ENCODE measurements around the gene CCDC154.
"Not testable (repeated sequence)": the region's sequence is repeated elsewhere in the genome, so short reads cannot be mapped to it uniquely, and the experiment has no call there.

CCDC154 gene

DNA sequence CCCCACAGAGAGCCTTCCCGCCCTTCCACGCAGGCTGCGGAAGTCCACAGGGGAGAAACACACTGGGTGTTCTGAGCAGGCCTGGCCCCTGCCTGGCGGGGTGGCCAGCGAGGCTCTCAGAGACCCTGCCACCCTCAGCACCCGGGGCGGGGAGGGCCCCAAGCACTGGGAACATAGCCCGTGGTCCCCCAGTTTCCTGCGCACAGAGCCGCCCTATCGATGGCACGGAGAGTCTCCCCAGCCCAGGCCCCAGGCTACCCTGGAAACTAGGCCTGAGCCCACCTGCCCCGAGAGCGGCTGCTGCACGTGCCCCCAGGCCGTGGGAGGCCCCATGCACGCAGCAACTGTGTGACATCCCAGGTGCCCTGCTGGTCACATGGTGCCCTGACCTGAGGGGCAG, 10.2 kb upstream of the CCDC154 start:
- no peak for DNase-seq

DNA sequence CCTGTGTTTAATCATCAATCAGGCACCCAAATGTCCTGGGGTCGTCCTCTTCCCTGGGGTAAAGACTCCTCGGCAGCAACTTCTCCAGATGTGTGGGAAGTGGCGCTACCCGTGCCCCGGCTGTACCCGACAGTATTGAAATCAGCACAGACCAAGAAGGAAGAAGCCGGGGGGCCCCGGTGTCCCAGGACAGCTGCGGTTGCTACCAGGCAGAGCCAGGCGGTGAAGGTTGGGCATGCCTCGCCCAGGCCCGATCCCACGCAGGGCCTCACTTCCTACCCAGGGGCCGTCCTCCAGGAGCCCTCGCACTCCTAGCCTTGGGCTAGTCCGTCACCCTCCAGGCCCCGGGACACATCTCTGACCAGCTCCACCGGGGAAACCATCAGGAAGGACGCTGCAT, 9.0 kb upstream of the CCDC154 start:
- DNase-seq: no peak

DNA sequence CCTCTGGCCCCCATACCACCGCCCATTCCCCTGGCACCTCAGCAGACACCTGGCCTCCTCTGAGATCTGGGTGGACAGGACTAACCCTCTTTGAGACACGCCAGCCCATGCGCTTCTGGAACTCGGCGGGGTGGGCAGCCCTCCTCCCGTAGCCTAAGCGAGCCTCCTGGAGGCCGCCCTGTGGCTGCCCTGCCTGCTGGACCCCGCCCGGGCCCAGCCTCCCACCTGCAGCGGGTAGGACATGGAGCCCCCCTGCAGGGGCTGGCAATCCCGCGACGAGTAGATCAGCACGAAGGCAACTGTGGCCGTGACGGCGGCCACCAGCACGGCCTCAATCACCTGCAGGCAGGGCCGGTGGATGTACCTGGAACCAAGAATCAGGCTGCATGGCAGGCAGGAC, 8.2 kb upstream of the CCDC154 start:
- no peak for DNase-seq

DNA sequence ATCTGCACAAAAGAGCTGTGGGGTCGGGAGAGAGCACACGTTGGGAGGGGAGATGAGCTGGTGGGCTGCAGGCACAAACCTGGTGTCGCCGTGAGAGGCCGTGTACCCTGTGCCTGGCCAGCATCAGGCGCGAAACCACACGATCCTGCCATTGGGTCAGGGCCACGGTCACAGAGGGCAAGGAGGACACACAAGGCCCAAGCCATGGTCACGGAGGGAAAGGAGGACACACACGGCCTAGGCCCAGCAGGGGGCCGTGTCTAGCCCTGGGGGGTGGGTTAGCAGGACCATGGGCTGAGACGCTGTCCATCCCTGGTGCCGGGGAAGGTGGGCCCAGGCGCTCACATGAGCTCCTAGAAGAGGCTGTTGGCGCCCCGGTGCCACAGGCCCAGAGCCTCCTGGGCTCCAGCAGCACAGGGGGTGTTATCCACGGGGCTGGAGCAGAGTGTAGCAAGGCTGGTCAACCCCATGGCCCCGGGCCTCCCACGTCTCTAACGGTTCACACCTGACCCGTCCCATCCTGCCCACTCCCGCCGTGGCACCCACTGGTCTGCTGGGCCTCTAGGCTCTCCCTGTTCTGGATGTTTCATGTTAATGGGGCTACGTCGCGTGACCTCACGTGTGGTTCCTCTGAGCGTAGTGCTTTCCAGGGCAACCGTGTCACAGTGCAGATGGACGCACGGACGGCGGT, 7.5 kb upstream of the CCDC154 start:
- DNase-seq: no peak

DNA sequence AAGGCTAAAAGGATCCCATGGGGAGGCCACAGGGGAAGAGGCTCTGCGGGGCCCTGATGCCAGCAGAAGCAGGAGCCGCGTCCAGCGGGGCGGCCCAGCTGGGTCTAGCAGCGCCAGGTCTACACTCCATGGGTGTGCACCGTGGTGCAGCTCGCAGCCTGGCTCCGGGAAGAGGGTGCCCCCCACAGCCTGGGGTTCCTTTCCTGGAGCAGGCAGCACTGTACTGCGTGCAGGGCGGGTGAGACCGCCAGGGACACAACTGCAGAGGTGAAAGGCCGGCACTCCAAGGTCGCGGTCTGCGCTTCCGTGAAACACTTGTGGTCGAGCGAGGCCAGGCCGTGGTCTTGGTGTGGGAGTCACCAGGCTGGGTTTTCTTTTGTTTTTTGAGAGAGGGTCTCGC, 6.5 kb upstream of the CCDC154 start:
- no peak for DNase-seq

DNA sequence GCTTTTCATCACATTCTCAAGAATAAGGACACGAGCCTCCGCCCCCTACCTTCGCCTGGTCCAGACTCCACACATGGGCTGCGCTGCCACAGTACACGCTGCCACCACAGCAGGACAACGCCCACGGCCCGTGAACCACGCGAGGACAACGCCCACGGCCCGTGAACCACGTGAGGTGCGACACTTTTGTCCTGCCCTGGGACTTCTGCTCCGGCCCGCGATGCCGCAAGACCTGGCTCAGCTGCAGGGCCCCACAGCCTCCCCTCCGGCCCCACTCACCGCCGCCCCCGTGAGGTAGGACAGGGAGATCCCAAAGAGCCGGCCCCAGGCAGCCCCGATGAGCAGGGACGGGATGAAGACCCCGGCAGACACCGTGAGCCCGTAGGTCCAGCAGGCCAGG, 5.9 kb upstream of the CCDC154 start:
- DNase-seq: no peak

DNA sequence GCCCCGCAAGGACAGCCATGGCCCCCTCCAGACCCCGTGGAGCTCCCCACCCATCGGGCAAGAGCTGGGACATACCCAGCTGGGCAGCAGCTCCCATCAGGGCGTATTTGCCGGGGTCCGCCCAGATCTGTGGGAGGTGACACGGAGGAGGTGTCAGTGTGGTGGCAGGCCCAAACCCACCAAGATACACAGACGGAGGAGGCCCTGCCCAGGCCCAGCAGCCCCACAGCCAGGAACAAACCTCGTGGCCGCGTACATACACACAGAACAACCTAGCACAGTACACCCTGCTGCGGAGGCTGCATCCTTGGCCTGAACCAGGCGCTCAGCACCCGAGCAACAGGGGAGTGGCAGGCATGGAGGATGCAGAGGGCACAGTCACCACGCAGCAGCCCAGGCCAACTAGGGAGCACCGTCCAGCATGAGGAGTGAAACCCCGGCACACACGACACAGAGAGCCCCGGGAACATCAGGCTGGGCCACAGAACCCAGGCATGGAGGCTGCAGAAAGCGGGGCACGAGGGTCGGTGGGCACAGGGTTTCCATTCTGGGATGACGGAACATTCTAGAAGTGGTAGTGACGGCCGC, 4.9 kb upstream of the CCDC154 start:
- no peak for DNase-seq

DNA sequence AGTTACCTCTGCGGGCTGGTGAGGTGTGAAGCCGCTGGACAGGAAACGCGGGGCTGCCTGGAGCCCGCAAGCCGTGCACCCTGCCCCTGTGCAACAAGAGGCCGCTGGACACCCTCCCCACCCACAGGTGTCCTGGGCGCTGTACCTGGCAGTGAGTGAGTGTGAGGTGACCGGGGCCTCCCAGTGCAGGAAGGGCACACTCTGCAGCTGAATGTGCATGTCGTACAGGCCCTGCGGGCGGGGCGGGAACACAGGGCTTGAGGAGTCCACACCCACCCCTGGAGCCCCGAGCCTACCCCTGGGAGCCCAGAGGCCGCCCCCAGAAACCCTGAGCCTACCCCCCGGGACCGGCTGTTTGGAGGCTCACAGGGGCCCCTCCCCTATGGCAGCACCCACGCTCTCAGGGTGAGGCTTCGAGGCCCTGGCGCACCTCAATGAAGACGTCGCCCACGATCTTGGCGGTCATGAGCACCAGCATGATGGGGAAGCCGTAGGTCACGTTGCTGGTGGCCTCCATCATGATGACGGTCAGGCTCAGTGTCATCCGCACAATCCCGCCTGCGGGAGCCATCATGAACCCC, 4.3 kb upstream of the CCDC154 start:
- no peak for DNase-seq

DNA sequence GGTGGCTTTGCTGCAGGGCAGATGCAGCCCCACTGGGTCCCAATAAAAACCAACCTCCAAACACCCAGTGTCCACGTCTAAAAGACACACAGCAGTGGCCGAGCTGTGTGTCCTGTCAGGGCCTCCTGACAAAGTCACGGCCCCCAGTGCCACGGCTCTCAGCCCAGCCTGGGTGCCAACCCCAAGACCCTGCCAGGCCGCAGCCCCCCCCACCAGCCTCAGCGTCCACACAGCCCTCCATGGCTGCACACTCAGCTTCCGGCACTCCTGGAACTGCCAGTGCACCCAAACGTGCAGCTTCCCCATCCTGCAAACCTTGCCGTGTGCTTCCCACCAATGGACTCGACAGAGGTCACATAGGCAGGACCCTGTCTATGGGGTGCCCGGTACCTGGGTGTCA, 3.6 kb upstream of the CCDC154 start:
- no peak for DNase-seq

DNA sequence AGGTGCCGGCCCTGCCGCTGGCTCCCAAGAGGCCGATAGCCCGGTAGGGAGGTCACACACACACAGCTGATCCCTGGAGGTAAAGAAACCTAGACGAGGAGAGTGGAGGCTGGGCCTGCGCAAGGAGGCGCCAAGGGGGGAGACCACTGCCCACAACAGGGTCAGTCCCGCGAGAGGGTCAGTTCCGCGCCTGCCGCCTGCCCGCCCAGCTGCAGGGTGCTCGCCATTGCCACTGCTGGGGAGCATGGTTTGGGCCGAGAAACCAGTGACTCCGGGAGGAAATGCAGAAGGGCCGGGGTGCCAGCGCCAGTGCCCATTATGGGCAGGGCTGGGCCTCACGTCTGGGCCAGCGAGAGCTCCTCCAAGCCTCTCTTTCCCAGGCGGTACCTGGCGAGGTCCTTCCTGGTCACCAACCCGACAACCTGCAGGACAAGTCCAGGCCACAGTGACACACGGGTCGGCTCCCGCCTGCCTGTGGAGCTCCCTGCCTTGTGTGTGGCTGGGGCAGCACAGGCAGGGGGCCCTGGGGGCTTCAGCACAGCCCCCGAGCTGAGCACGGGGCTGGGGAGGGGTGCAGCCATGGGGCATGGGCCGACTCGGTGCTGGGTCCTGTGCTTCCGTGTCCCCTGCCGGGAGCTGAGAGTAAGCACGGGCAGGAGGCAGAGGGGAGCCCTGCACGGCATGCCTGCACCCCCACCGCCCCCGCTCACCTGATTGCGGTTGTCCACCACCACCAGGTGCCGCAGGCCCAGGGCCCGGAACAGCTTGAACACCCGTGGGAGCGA, 2.1 kb upstream of the CCDC154 start:
- DNase-seq: no peak

DNA sequence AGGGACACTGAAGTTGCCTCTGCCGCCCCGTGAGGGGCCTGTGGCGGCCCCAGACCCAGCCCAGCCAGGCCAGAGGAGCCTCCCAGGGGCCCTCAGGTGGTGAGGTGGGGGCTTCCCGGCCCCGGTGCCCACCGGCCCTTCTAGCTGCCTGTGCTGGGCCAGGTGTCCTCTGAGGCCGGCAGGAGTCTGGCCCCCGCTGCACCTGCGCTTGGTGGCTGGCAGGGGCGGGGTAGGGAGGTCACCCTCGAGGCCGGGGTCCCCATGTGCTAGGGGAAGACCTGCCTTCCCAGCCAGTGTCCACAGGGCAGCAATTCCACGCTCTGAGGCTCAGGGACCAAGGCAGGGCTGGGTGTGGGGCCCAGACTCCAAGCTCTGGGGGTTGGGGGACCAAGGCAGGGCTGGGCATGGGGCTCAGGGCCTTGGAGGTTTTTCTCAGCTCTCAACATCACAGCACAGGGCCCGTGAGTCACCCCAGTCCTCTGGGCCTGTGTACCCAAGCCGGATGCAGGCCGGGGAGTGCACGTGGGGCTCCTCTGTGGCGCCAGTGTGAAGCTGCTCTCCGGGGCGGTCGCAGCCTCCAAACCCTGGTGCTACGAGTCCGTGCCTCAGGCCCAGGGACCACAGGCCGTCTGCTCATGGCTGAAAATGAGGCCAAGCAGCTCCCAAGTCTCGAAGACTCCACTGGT, 1.3 kb upstream of the CCDC154 start:
- DNase-seq: no peak

DNA sequence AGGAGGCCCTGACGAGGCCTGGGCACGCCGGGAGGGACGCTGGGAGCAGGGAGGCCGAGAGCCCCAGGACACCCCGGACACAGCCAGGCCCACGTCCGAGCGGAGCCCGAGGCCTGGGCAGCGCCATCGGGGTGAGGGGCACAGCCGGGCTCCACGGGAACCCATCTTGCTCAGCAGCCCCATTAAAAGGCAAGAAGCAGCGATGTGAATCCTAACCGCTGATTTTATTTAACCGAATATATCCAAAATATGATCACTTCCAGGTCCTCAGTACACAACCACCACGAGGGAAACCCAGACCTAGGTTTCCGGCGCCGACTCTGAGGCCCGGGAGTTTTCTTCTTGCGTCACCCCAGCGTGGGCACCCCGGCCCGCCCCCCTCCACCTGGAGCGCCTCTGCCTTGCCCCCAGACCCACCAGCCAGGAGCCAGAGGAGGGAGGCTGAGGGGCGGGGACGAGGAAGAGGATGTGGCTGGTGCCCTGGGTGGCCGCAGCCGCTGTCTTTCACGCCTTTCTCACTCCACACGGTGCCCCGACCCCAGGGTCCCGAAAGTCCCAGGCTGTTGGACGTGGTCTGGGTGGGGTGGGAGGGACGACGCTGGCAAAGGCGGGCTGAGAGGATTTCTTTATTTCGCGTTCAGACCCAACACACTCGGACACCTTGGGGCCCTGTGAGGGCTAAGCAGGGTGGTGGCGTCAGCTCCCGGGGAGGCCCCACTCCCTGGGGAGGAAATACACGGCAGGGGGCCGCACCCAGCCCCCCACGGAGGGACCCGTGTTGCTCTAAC, 568 bp upstream of the CCDC154 start:
- no peak for DNase-seq

DNA sequence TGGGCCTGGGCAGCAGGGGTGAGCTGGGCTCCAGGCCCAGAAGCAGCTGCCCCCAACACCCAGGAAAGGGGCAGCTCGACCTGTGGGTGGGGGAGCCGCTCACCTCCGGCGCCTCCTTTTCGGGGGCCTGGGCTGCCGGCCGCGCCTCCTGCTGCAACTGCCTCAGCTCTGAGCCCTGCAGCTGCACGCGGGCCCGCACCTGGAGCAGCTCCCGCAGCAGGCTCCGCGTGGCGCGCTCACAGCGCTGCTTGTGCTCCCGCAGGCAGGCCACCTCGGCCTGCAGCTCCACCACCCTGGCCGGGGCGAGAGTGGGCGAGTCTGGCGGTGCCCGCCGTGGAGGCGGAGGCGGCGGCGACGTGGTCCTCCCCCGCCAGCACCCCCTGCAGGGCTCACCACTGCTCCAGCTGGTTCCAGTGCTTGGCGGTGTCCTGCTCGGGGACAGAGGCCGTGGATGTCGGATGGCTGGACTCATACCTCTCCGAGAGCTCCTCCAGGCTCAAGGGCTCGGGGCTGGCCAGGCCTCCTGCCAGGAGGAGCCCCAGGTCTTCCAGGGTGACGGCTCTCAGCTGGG, 868 bp downstream of the CCDC154 start:
- no peak for DNase-seq

DNA sequence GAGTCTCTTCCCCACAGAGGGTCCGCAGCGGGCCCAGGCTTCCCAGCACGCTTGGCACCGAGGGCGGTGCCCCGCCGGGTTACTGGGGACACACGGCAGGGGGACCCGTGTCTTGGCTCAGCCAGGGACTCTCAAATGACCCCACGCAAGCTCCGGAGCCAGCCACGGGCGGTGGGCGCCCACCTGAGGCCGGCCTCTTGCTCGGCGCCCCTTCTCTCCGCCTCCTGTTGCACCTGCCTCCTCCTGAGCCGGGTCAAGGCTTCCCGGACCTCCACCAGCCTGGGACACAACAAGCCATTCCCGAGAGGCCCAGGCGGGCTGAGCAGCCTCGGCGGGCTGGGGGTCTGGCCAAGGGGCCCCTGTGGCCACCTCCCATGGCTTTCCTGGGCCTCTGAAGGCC, 1.7 kb downstream of the CCDC154 start:
- no peak for DNase-seq

DNA sequence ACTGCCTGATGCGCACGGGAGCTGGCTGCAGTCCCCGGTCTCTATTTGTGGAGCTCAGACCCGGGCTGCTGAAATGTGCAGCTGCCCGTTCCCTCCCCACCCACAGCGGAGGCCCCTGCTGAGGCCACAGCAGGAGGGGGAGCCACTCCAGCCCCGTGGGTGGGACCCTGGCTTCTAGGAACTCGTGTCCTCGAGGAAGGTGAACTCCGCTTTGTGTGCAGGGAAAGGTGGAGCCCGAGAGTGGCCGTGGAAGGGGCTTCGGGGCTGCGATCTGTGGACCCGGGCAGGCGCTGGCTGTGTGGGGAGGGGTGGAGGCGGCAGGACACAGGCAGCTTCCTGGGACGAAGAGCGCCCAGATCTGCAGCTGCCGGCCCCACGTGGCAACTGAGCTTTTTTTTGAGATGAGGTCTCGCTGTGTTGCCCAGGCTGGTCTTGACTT, 2.9 kb downstream of the CCDC154 start:
- DNase-seq: no peak

DNA sequence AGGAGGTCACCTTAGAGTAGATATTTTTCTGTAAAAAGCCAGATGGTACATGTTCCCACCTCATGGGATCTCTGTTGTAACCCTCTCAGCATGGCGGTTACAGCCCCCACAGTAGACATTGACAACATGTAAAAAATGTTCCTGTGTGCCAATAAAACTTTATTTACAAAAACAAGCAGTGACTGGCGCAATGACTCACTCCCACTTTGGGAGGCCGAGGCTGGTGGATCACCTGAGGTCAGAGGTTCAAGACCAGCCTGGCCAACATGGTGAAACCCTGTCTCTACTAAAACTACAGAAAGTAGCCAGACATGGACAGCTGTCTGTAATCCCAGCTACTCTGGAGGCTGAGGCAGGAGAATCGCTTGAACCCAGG, 4.7 kb downstream of the CCDC154 start:
- DNase-seq: not testable (repeated sequence)

DNA sequence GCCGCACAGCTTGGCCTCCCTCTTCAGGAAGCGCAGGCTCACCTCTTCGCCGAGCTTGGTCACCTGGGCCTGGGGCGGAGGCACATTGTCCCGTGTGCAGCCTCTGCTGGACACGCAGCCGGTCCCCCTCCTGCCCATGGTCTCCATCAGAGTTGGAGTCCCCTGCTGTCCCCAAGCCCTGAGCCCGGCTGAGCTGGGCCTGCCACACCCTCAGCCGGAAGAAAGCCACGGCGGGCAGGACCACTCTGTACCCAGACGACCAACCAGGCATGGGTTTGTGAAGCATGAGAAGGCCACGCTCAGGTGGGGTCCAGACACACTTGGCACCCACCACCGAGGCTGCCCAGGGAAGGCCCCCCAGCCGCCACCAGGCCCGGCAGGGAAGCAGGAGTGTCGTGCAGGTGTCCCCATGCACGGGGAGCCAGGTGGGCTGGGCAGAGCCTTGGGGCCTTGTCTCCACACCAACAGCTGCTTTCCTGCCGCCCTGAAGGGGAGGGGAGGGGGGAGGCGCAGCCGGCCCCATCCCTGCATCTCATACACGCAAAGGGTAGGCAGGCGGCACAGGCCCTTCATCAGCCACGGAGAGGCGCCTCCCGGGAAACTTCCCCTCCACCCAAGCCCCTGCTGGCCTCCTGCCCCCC, 5.2 kb downstream of the CCDC154 start:
- no peak for DNase-seq

DNA sequence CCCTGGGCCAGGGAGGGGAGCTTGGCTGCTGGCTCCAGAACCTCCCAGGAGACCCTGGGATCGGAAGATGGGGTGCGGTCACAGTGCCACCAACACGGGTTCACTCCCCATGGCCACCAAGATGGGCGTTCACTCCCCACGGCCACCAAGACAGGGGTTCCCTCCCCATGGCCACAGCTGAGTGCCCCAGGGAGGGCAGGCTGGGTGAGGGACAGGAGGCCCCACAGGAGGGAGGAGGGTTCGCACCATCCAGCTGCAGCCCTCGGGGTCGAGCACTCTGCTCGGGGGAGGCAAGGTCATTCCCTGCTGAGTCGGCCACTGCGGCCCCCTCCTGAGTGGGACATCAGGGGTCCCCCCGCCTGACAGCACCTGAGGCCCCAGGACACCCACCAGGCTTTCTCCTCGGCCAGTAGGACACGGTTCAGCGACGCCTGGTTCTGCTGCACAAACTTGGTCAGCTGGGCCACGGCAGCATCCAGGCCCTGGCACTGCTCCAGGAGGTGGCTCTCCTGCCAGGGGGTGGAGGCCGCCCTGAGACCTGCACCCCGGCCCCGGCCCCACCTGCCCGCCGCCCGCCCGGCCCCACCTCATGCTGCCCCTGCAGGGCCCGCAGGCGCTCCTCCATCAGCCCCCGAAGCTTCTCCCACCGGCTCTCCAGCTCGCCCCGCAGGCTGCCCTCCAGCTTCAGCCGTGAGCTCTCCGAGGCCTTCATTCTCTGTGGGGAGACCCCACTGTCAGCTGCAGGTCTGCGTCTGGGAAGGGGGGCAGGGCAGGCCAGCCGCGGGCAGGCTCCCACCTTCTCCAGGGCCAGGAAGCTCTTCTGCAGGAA, 5.9 kb downstream of the CCDC154 start:
- no peak for DNase-seq

DNA sequence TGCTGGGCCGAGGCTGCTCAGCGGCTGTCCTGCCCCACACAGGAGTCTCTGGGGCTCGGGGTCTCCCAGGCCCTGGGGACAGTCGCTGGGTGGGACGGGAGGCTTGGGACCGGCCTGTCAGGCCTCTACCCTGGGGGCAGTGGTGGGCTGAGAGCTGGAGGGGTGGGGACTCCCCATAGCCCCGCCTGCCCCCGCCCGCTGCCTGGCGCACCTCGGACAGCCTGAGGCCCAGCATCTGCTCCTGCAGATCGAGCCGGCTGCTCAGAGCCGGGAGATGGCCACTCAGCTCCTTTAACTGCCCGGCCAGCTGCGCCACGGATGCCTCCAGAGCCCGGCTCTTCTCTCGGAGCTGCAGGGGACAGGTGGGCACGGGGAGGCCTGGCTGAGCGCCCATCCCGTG, 6.8 kb downstream of the CCDC154 start:
- DNase-seq: no peak

DNA sequence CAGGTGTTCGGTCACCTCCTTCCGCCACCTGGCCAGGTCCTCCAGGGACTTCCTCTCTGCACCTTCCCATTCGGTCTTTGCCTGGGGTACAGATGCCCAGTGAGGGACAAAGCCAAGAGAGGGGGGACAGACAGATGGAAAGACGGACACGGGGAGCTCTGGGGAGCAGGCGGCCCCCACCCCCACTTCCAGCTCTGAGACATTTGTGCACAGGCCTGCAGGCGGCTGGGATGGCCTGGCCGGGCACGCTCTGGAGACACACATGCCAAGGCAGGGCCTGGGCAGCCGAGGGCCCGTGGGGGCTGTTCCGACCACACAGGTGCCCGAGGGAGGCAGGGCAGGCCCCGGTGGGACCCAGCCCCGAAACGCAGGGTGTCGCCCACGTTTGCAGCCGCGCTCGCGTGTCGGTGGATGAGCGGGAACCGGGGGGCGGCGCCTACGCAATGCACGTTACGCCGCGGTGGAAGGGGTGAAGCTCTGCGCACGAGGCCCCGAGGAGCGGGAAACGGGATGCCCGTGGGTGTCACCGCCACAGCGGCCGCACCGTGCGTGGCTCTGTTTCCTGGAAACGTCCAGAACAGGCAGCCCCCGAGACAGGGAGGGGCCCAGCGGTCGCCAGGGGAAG, 7.5 kb downstream of the CCDC154 start:
- DNase-seq: no peak

Measured in activated T-cell treated with anti-CD3 and anti-CD28 coated beads, Interleukin-2, amount 50 U/mL, for 1 hour (primary cell).